Naive thymus-derived CD4-positive, alpha-beta T cell (primary cell): ENCODE data around the gene SMG5. TPM values are rescaled to one million over a fixed set of nuclear protein-coding genes. Genes with fewer than 3 reads are reported as not detected.
A peak's percentile ranks its signal among the peaks of the same experiment; 100 is the strongest.
"Not testable (repeated sequence)": the region's sequence is repeated elsewhere in the genome, so short reads cannot be mapped to it uniquely, and the experiment has no call there.

ENCODE experiments used
- ATAC-seq: fragments of 150-1000 bp; cut with Tn5 transposase; 2 replicates; pipeline ENCODE4 v1.10.0; 2021; ENCODE audit warnings: mild to moderate bottlenecking, moderate library complexity
- CTCF ChIA-PET: fragments of 350-600 bp; sonication (Branson Sonifier 250); formaldehyde crosslinking; loops from one replicate; lab custom pipeline; 2021; ENCODE audit warnings: antibody characterized with exemption; lab: Charles Lee
- POLR2A ChIA-PET: fragments of 350-600 bp; sonication (Branson Sonifier 250); formaldehyde crosslinking; loops from one replicate; lab custom pipeline; 2021; ENCODE audit warnings: antibody characterized with exemption, inconsistent platforms; lab: Charles Lee
- DNase-seq, 9 donors: peaks; one replicate each; pipeline versions ENCODE4 v3.0.0 to v3.0.0-alpha.2; 2020 to 2022; ENCODE audit warnings: mixed read lengths in 1 of 9
- H3K27ac ChIP-seq: one replicate; pipeline ENCODE4 v1.7.0; 2013; ENCODE audit warnings: mild to moderate bottlenecking, low read depth, low read length, moderate library complexity
- H3K27me3 ChIP-seq, 2 donors: one replicate each; pipeline ENCODE4 v1.7.0; 2013; ENCODE audit warnings: low read length in 2 of 2, mild to moderate bottlenecking in 2 of 2, moderate library complexity in 2 of 2; ENCODE audit not compliant: control insufficient read depth in 2 of 2, insufficient read depth in 2 of 2
- H3K36me3 ChIP-seq, 3 experiments: 1 replicate in 2 of 3; 2 replicates in 1 of 3; pipeline ENCODE4 v1.7.0; 2013; ENCODE audit warnings: low read length in 3 of 3, mild to moderate bottlenecking in 3 of 3, moderate library complexity in 1 of 3; ENCODE audit not compliant: insufficient read depth in 3 of 3, control insufficient read depth in 2 of 3
- H3K4me1 ChIP-seq, 2 donors: one replicate each; pipeline ENCODE4 v1.7.0; 2013; ENCODE audit warnings: low read length in 2 of 2, mild to moderate bottlenecking in 2 of 2, moderate library complexity in 1 of 2; ENCODE audit not compliant: control insufficient read depth in 2 of 2, insufficient read depth in 2 of 2
- H3K4me3 ChIP-seq: 2 replicates; pipeline ENCODE4 v1.7.0; 2013; ENCODE audit warnings: mild to moderate bottlenecking, low read length
- H3K9me3 ChIP-seq, 3 experiments: 1 replicate in 2 of 3; 2 replicates in 1 of 3; pipeline ENCODE4 v1.7.0; 2013; ENCODE audit warnings: low read length in 3 of 3; ENCODE audit not compliant: control insufficient read depth in 2 of 3
- H3K27ac Mint-ChIP-seq, 9 donors: one replicate each; pipeline ENCODE4 v1.8.0; 2020 to 2022; ENCODE audit warnings: mixed read lengths in 9 of 9, mild to moderate bottlenecking in 8 of 9, moderate library complexity in 5 of 9, inconsistent platforms in 2 of 9
- H3K27me3 Mint-ChIP-seq, 5 donors: one replicate each; pipeline ENCODE4 v1.8.0; 2021 to 2022; ENCODE audit warnings: mixed read lengths in 5 of 5, mild to moderate bottlenecking in 1 of 5
- H3K36me3 Mint-ChIP-seq, 5 donors: one replicate each; pipeline ENCODE4 v1.8.0; 2020 to 2022; ENCODE audit warnings: mixed read lengths in 5 of 5, mild to moderate bottlenecking in 3 of 5, inconsistent platforms in 1 of 5
- H3K4me1 Mint-ChIP-seq, 7 donors: one replicate each; pipeline ENCODE4 v1.8.0; 2020 to 2022; ENCODE audit warnings: mixed read lengths in 7 of 7, mild to moderate bottlenecking in 3 of 7, inconsistent platforms in 1 of 7
- H3K4me3 Mint-ChIP-seq, 10 donors: one replicate each; pipeline ENCODE4 v1.8.0; 2020 to 2022; ENCODE audit warnings: mild to moderate bottlenecking in 10 of 10, mixed read lengths in 10 of 10, moderate library complexity in 6 of 10, inconsistent platforms in 2 of 10
- H3K9me3 Mint-ChIP-seq, 11 donors: one replicate each; pipeline ENCODE4 v1.8.0; 2020 to 2022; ENCODE audit warnings: mixed read lengths in 11 of 11, mild to moderate bottlenecking in 4 of 11, inconsistent platforms in 1 of 11, moderate library complexity in 1 of 11
- intact Hi-C, 2 donors: fragments of 100-400 bp; cut with micrococcal nuclease; formaldehyde crosslinking; loops; one replicate each; pipeline ENCODE4 v1.15.1; 2023
- polyA plus RNA-seq, 2 donors: library from polyadenylated mRNA; unstranded; fragments of 300-500 nt; fragmentation: Illumina TruSeq; gene quantifications; one replicate each; pipeline ENCODE4 v1.2.3, GENCODE V29; 2021
- total RNA-seq, 6 experiments: library from RNA in 5 of 6; stranded (reverse) in 5 of 6; gene quantifications; 1 replicate in 5 of 6; 2 replicates in 1 of 6; pipeline ENCODE4 v1.2.3 and lab custom pipeline; 2021 to 2026

Gene SMG5, protein sequence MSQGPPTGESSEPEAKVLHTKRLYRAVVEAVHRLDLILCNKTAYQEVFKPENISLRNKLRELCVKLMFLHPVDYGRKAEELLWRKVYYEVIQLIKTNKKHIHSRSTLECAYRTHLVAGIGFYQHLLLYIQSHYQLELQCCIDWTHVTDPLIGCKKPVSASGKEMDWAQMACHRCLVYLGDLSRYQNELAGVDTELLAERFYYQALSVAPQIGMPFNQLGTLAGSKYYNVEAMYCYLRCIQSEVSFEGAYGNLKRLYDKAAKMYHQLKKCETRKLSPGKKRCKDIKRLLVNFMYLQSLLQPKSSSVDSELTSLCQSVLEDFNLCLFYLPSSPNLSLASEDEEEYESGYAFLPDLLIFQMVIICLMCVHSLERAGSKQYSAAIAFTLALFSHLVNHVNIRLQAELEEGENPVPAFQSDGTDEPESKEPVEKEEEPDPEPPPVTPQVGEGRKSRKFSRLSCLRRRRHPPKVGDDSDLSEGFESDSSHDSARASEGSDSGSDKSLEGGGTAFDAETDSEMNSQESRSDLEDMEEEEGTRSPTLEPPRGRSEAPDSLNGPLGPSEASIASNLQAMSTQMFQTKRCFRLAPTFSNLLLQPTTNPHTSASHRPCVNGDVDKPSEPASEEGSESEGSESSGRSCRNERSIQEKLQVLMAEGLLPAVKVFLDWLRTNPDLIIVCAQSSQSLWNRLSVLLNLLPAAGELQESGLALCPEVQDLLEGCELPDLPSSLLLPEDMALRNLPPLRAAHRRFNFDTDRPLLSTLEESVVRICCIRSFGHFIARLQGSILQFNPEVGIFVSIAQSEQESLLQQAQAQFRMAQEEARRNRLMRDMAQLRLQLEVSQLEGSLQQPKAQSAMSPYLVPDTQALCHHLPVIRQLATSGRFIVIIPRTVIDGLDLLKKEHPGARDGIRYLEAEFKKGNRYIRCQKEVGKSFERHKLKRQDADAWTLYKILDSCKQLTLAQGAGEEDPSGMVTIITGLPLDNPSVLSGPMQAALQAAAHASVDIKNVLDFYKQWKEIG
- total RNA-seq (10 to 100 TPM; 65.7 to 74.0 (median 69.4) TPM), polyA plus RNA-seq (10 to 100 TPM; 14.4 to 38.4 TPM), total RNA-seq (lab: John Stamatoyannopoulos, UW) (155 reads per million, percentile 90 among the genes with 10 or more reads in this experiment)

DNA sequence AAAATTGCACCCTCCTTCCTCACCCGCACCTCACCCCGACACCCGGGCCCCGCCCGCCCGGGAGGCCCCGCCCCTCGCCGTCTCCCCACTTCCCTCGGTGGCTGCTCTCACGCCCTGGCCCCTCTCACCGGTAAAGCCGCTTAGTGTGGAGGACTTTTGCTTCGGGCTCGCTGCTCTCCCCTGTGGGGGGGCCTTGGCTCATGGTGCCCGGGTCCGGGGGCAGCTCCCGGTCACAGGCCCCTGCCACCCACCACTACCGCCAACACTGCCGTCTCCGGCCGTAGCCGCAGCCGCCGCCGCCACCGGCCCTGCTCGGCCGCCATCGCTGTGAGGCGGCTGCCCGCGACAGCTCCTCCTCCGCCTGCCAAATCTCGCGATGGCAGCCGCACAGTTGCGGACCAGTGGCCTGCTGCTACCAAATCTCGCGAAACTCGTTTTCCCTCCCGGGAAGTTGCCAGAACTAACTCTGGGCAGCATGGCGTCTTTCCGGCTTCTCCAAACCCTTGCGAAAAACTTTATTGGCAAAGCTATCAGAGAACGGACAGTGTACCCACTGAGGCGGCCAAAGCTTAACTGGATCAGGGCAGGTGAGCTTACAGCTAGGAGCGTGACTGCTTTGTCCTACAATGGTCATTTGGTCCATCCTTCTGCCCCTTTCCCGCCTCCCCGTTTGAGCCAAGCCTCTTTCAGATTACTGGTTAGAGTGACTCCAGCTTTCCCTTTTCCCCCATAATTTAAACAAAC lies at the start of gene SMG5:
Gene SMG5 (minus strand): TSS at position 347 of the 744 bp plus-strand sequence. CDS start 145 bp downstream, at position 202.
- peak; percentile 95 for ATAC-seq
- intact Hi-C loops: loop anchor here (1.0 to 2.0 kb wide), 12 partner anchors 13 to 485 kb away; partner anchors contain the start of genes GLMP (in 2 of the 2), KHDC4 (in 2 of the 2), LAMTOR2 (in 2 of the 2) and PRCC (in 2 of the 2)
- ChIA-PET CTCF (interaction anchor here (0.6 to 1.4 kb wide), 3 partner anchors 37 to 103 kb away, joined by 3 to 5 read pairs (median 3); partner anchors contain the start of genes CCT3 and TSACC), POLR2A (interaction anchor here (0.6 to 3.8 kb wide), 19 partner anchors 9 to 600 kb away, joined by 3 to 28 read pairs (median 3); partner anchors contain the start of genes CCT3, GLMP, MEF2D and PMF1)
- H3K4me1 Mint-ChIP-seq: peaks cover 29 to 51% (median 39%) of the 10 kb centered on the region in 7 donors
- H3K9me3 Mint-ChIP-seq: no peaks in the 10 kb centered on the region
- peak; percentile 89 to 98 (median 96) for DNase-seq
- no peaks in the 10 kb centered on the region for H3K27me3 ChIP-seq
- H3K27ac ChIP-seq: peak within 1 kb of the TSS; percentile 89
- H3K4me3 ChIP-seq: peak within 1 kb of the TSS; percentile 93
- H3K36me3 ChIP-seq: peaks cover 5 to 19% (median 11%) of the 10 kb centered on the region in 3 experiments
- peaks cover 0 to 3% (median 0%) of the 10 kb centered on the region in 5 donors for H3K27me3 Mint-ChIP-seq
- peaks cover 15 to 22% of the 10 kb centered on the region in 2 donors for H3K4me1 ChIP-seq
- H3K36me3 Mint-ChIP-seq: peaks cover 0 to 18% (median 8%) of the 10 kb centered on the region in 5 donors
- no peaks in the 10 kb centered on the region for H3K9me3 ChIP-seq
- H3K4me3 Mint-ChIP-seq: peak within 1 kb of the TSS; percentile 85 to 99 (median 94)
- H3K27ac Mint-ChIP-seq: peak within 1 kb of the TSS; percentile 89 to 98 (median 95)

DNA sequence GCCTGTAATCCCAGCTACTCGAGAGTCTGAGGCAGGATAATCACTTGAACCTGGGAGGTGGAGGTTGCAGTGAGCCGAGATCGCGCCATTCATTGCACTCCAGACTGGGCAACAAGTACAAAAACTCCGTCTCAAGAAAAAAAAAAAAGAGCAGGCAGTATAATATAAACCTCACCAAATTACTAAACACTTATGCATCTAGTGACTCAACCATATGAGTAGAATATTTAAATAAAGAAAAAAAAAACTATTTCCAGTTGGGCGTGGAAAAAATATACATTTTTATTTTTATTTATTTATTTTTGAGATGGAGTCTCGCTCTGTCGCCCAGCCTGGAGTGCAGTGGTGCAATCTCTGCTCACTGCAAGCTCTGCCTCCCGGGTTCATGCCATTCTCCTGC lies 40.6 kb upstream of the SMG5 start:
- CTCF ChIA-PET, DNase-seq, H3K27me3 ChIP-seq, H3K27me3 Mint-ChIP-seq, H3K9me3 Mint-ChIP-seq, ATAC-seq, H3K4me3 ChIP-seq, H3K4me1 ChIP-seq, H3K27ac ChIP-seq, intact Hi-C loops, H3K4me3 Mint-ChIP-seq, H3K27ac Mint-ChIP-seq, H3K9me3 ChIP-seq, H3K4me1 Mint-ChIP-seq: not testable (repeated sequence)
- peaks cover 0 to 29% (median 17%) of the 10 kb centered on the region in 5 donors for H3K36me3 Mint-ChIP-seq
- POLR2A ChIA-PET: interaction anchor here (0.6 kb wide), 1 partner anchor 38 kb away, joined by 3 read pairs; no protein-coding TSS in a partner anchor
- H3K36me3 ChIP-seq: peaks cover 31 to 67% (median 33%) of the 10 kb centered on the region in 3 experiments

DNA sequence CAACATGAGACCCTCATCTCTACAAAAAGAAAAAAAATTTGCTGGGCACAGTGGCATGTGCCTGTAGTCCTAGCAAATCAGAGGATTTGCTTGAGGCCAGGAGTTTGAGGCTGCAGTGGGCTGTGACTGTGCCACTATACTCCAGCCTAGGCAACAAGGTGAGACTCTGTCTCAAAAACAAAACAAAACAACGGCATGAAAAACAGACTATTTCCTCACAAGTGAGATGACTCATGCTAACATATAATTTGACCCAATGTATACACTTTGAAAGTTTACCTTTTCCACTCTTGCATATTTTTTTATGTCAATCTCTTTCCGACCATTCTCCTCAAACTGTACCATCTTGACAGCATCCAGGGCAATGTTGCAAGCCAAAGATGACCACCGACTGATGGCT lies 37.9 kb upstream of the SMG5 start:
- H3K4me3 ChIP-seq: no peak overlapping the region
- no peaks in the 10 kb centered on the region for H3K9me3 ChIP-seq
- ChIA-PET CTCF (no interaction called here), POLR2A (interaction anchor here (1.0 kb wide), 1 partner anchor 38 kb away, joined by 3 read pairs; the partner anchor contains the start of gene SMG5)
- no peaks in the 10 kb centered on the region for H3K27me3 ChIP-seq
- H3K4me3 Mint-ChIP-seq: no peak overlapping the region
- ATAC-seq: no peak
- peak overlapping the region in 1 of 9 donors; percentile 69 for H3K27ac Mint-ChIP-seq
- intact Hi-C loops: no loop called here
- H3K27me3 Mint-ChIP-seq: no peaks in the 10 kb centered on the region
- peaks cover 0 to 40% (median 23%) of the 10 kb centered on the region in 5 donors for H3K36me3 Mint-ChIP-seq
- no peak for DNase-seq
- no peak overlapping the region for H3K27ac ChIP-seq
- H3K36me3 ChIP-seq: peaks cover 41 to 90% (median 41%) of the 10 kb centered on the region in 3 experiments
- no peaks in the 10 kb centered on the region for H3K4me1 ChIP-seq
- H3K9me3 Mint-ChIP-seq: no peaks in the 10 kb centered on the region
- H3K4me1 Mint-ChIP-seq: peaks cover 0 to 1% (median 0%) of the 10 kb centered on the region in 7 donors

DNA sequence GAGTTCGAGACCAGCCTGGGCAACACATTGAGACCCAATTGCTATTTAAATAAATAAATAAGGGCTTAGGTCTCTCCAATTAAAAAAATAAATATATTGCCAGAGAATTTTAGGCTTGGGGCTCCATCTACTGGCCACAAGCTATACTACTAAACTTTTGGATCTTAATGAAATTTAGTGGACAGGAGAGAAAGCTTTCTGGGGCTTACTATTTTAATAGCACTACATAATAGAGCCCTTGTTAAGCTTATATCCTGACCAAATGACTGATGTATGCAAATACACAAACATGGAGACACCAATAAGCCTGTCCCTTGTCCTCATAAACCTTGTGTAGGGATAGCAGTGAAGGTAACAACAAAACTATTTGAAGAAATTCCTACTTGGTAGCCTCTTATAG lies 37.0 kb upstream of the SMG5 start:
- intact Hi-C loops: loop anchor here (1.0 to 2.0 kb wide), 2 partner anchors 173 to 223 kb away; no protein-coding TSS in a partner anchor
- Mint-ChIP-seq H3K27me3 (no peaks in the 10 kb centered on the region), H3K9me3 (no peaks in the 10 kb centered on the region), H3K4me1 (peaks cover 0 to 1% (median 0%) of the 10 kb centered on the region in 7 donors), H3K36me3 (peaks cover 0 to 40% (median 29%) of the 10 kb centered on the region in 5 donors), H3K27ac (no peak overlapping the region), H3K4me3 (no peak overlapping the region)
- no peak overlapping the region for H3K4me3 ChIP-seq
- peak in 3 of 9 donors; percentile 16 to 25 (median 23) for DNase-seq
- peaks cover 41 to 90% (median 45%) of the 10 kb centered on the region in 3 experiments for H3K36me3 ChIP-seq
- no peaks in the 10 kb centered on the region for H3K4me1 ChIP-seq
- ChIA-PET POLR2A (interaction anchor here (1.0 to 1.4 kb wide), 3 partner anchors 16 to 37 kb away, joined by 3 to 4 read pairs (median 4); partner anchors contain the start of gene SMG5), CTCF (interaction anchor here (0.6 to 1.0 kb wide), 6 partner anchors 10 to 95 kb away, joined by 3 to 8 read pairs (median 3); no protein-coding TSS in a partner anchor)
- no peak overlapping the region for H3K27ac ChIP-seq
- no peaks in the 10 kb centered on the region for H3K27me3 ChIP-seq
- no peaks in the 10 kb centered on the region for H3K9me3 ChIP-seq
- no peak for ATAC-seq

DNA sequence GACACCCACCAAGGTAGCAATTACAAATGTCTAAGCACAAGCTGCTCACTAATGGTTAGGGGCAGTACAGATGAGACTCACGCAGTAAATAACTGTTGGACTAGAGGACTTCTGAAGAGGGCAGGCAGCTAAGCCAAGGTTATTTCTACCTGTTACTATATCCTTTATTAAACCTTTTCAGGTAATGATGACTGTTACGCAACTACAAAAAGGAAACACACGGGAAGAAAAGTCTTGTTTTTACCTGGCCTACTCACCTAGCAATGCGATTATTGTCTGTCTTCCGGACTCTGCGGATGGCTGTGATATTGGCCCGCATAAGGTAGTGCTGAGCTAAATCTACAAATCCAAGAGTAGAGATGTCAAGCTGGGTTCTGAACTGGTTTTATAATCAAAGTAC lies 34.3 kb upstream of the SMG5 start:
- H3K9me3 ChIP-seq: no peaks in the 10 kb centered on the region
- Mint-ChIP-seq H3K9me3 (no peaks in the 10 kb centered on the region), H3K27ac (no peak overlapping the region), H3K36me3 (peaks cover 0 to 37% (median 29%) of the 10 kb centered on the region in 5 donors), H3K4me1 (no peaks in the 10 kb centered on the region), H3K4me3 (no peak overlapping the region), H3K27me3 (no peaks in the 10 kb centered on the region)
- ChIA-PET POLR2A (no interaction called here), CTCF (interaction anchor here (0.7 kb wide), 1 partner anchor 317 kb away, joined by 4 read pairs; no protein-coding TSS in a partner anchor)
- no peaks in the 10 kb centered on the region for H3K27me3 ChIP-seq
- intact Hi-C loops: no loop called here
- ATAC-seq (no peak), DNase-seq (no peak)
- H3K27ac ChIP-seq: no peak overlapping the region
- no peaks in the 10 kb centered on the region for H3K4me1 ChIP-seq
- no peak overlapping the region for H3K4me3 ChIP-seq
- H3K36me3 ChIP-seq: peaks cover 43 to 96% (median 45%) of the 10 kb centered on the region in 3 experiments
